ENCODE data around the gene FAM120B.

FAM120B gene

GRCh38 chr6:170456334-170456733 is 149.8 kb downstream of the FAM120B start:
- no peak for TF ChIP-seq CTCF (IDR thresholded peaks at IDR 0.05; ENCODE audit: insufficient read depth, low read depth, low read length, missing control alignments)
- DNase-seq (ENCODE audit: low read depth) = no peak
- no peak overlapping the region for H3K4me3 ChIP-seq (ENCODE audit: low read length)

All from epithelial cell of esophagus (primary cell).